Adrenal gland (tissue), 5 donors: ENCODE measurements around the gene SPTB.

Experiments used
- CTCF ChIP-seq, 6 experiments: fragments of 450-650 bp in 4 of 6; fragments of 200-600 bp in 2 of 6; sonication (generic) in 1 of 6; IDR thresholded peaks; 1 replicate in 5 of 6; 2 replicates in 1 of 6; pipeline versions ENCODE4 v1.5.1 to v1.8.0; 2016 to 2021; ENCODE audit warnings: antibody characterized with exemption in 6 of 6, mild to moderate bottlenecking in 2 of 6, moderate library complexity in 1 of 6
- POLR2A ChIP-seq, 2 donors: fragments of 450-650 bp; IDR thresholded peaks; one replicate each; pipeline ENCODE4 v1.6.1; 2017; ENCODE audit warnings: antibody characterized with exemption in 2 of 2, mild to moderate bottlenecking in 2 of 2, moderate library complexity in 1 of 2
- donor health status: DM: no; HTN: no; CAD: no.

GRCh38 chr14:64706119-64706592 lies 173.6 kb downstream of the SPTB start:
- TF ChIP-seq CTCF (IDR thresholded peaks at IDR 0.05) (no peak), POLR2A (IDR thresholded peaks at IDR 0.05) (no peak)
